Tibial nerve (tissue), 4 donors: ENCODE results near the gene PCDHA9. TPM values are rescaled to one million over a fixed set of nuclear protein-coding genes. Genes with fewer than 3 reads are reported as not detected.

ENCODE experiments used
- DNase-seq, 2 donors: peaks; one replicate each; pipeline ENCODE4 v3.0.0-alpha.2; 2019; ENCODE audit warnings: low spot score in 2 of 2
- H3K27ac ChIP-seq, 4 donors: fragments of 200-600 bp; sonication (generic) in 3 of 4; one replicate each; pipeline ENCODE4 v1.5.1; 2017 to 2019; ENCODE audit warnings: mild to moderate bottlenecking in 1 of 4
- H3K27me3 ChIP-seq, 2 donors: fragments of 200-600 bp; sonication (generic) in 1 of 2; one replicate each; pipeline versions ENCODE4 v1.5.1 to v1.6.0; 2017 to 2019
- H3K36me3 ChIP-seq, 3 donors: fragments of 200-600 bp; sonication (generic); one replicate each; pipeline ENCODE4 v1.5.1; 2018 to 2019
- H3K4me1 ChIP-seq, 4 donors: fragments of 200-600 bp; sonication (generic) in 3 of 4; one replicate each; pipeline ENCODE4 v1.5.1; 2017 to 2019
- H3K4me3 ChIP-seq, 4 donors: fragments of 200-600 bp; sonication (generic) in 3 of 4; one replicate each; pipeline ENCODE4 v1.5.1; 2017 to 2019; ENCODE audit warnings: mild to moderate bottlenecking in 1 of 4, moderate library complexity in 1 of 4
- H3K9me3 ChIP-seq, 4 donors: fragments of 200-600 bp; sonication (generic) in 3 of 4; one replicate each; pipeline ENCODE4 v1.5.1; 2017 to 2019
- CTCF ChIP-seq, 5 experiments: fragments of 200-600 bp in 3 of 5; fragments of 450-650 bp in 2 of 5; sonication (generic) in 3 of 5; IDR thresholded peaks; one replicate each; pipeline ENCODE4 v1.5.1; 2016 to 2019; ENCODE audit warnings: antibody characterized with exemption in 5 of 5, mild to moderate bottlenecking in 3 of 5, moderate library complexity in 2 of 5
- EP300 ChIP-seq, 2 donors: sonication (generic); formaldehyde crosslinking; IDR thresholded peaks; one replicate each; pipeline ENCODE4 v1.6.1; 2017; ENCODE audit warnings: antibody characterized with exemption in 2 of 2, mild to moderate bottlenecking in 1 of 2
- POLR2A ChIP-seq, 2 donors: fragments of 450-650 bp; IDR thresholded peaks; one replicate each; pipeline ENCODE4 v1.6.1; 2017; ENCODE audit warnings: antibody characterized with exemption in 2 of 2, mild to moderate bottlenecking in 2 of 2, moderate library complexity in 2 of 2
- WGBS, 2 donors: methylation state at CpG; one replicate each; pipeline ENCODE4 v1.1.5; 2018; 5-methylcytosine and 5-hydroxymethylcytosine counted together
- total RNA-seq, 4 donors: library from RNA; depleted of rRNA; stranded (reverse); fragments of >200 nt; gene quantifications; one replicate each; pipeline ENCODE4 v1.1.0, GENCODE V29; 2016

Gene PCDHA9
- total RNA-seq, 4 donors from 2014 or later: 0.39 to 1.8 (median 0.64) TPM

- no peaks in the 10 kb centered on the region for H3K27me3 ChIP-seq
Observed at GRCh38 chr5:140877262-140877581, 29.0 kb downstream of the PCDHA9 start.

GRCh38 chr5:140881889-140882590 lies 33.9 kb downstream of the PCDHA9 start, which contains the start of gene PCDHA13:
Gene PCDHA13 (plus strand): TSS chr5:140882124. CDS start chr5:140882269, 145 bp downstream.
- 7 to 12% methylated on average over 26 to 35 of the region's 35 CpGs for WGBS, 2 donors
- TF ChIP-seq CTCF (IDR thresholded peaks at IDR 0.05): peak in 3 of 5 experiments; percentile 24 to 42 (median 33)
- no peak for TF ChIP-seq EP300 (IDR thresholded peaks at IDR 0.05)
- Histone ChIP-seq H3K4me1 (no peaks in the 10 kb centered on the region), H3K36me3 (no peaks in the 10 kb centered on the region), H3K27ac (no peak within 1 kb of the TSS), H3K4me3 (peak within 1 kb of the TSS in 3 of 4 donors; percentile 7 to 35 (median 7)), H3K27me3 (no peaks in the 10 kb centered on the region), H3K9me3 (peaks cover 0 to 54% (median 5%) of the 10 kb centered on the region in 4 donors)
- no peak for DNase-seq

More at GRCh38 chr5:140877262-140877581, 29.0 kb downstream of the PCDHA9 start:
- WGBS, 2 donors: 49 to 54% methylated on average over 3 to 21 of the region's 37 CpGs
- Histone ChIP-seq H3K9me3 (peaks cover 0 to 51% (median 11%) of the 10 kb centered on the region in 4 donors), H3K4me3 (no peak overlapping the region), H3K4me1 (no peaks in the 10 kb centered on the region), H3K36me3 (no peaks in the 10 kb centered on the region), H3K27ac (no peak overlapping the region)
- DNase-seq: no peak
- TF ChIP-seq POLR2A (IDR thresholded peaks at IDR 0.05) (no peak), CTCF (IDR thresholded peaks at IDR 0.05) (no peak), EP300 (IDR thresholded peaks at IDR 0.05) (no peak)

GRCh38 chr5:140882591-140882899 lies 34.4 kb downstream of the PCDHA9 start:
- Histone ChIP-seq H3K4me1 (no peaks in the 10 kb centered on the region), H3K36me3 (no peaks in the 10 kb centered on the region), H3K9me3 (peaks cover 0 to 52% (median 5%) of the 10 kb centered on the region in 4 donors), H3K27me3 (no peaks in the 10 kb centered on the region), H3K4me3 (peak overlapping the region in 2 of 4 donors; percentile 7 to 35), H3K27ac (no peak overlapping the region)
- TF ChIP-seq CTCF (IDR thresholded peaks at IDR 0.05): peak in 1 of 5 experiments; percentile 18
- TF ChIP-seq POLR2A (IDR thresholded peaks at IDR 0.05): no peak
- WGBS, 2 donors: 13 to 20% methylated on average over 12 of the region's 12 CpGs
- DNase-seq: peak in 1 of 2 donors; percentile 32

GRCh38 chr5:140883373-140883772 lies 35.2 kb downstream of the PCDHA9 start:
- H3K27me3 ChIP-seq: no peaks in the 10 kb centered on the region
- no peaks in the 10 kb centered on the region for H3K36me3 ChIP-seq
- no peak for TF ChIP-seq CTCF (IDR thresholded peaks at IDR 0.05)
- TF ChIP-seq EP300 (IDR thresholded peaks at IDR 0.05): no peak
- no peak for TF ChIP-seq POLR2A (IDR thresholded peaks at IDR 0.05)
- H3K4me3 ChIP-seq: no peak overlapping the region
- no peak for DNase-seq
- H3K9me3 ChIP-seq: peaks cover 0 to 50% (median 5%) of the 10 kb centered on the region in 4 donors
- WGBS, 2 donors: 40 to 54% methylated on average over 16 to 39 of the region's 41 CpGs
- H3K27ac ChIP-seq: no peak overlapping the region
- no peaks in the 10 kb centered on the region for H3K4me1 ChIP-seq

GRCh38 chr5:140883927-140884697 lies 35.9 kb downstream of the PCDHA9 start:
- H3K9me3 ChIP-seq: peaks cover 0 to 50% (median 5%) of the 10 kb centered on the region in 4 donors
- no peak for TF ChIP-seq EP300 (IDR thresholded peaks at IDR 0.05)
- TF ChIP-seq POLR2A (IDR thresholded peaks at IDR 0.05): no peak
- TF ChIP-seq CTCF (IDR thresholded peaks at IDR 0.05): no peak
- no peak overlapping the region for H3K4me3 ChIP-seq
- H3K27me3 ChIP-seq: no peaks in the 10 kb centered on the region
- no peaks in the 10 kb centered on the region for H3K4me1 ChIP-seq
- H3K27ac ChIP-seq: no peak overlapping the region
- WGBS, 2 donors: 42 to 49% methylated on average over 54 to 79 of the region's 79 CpGs
- no peaks in the 10 kb centered on the region for H3K36me3 ChIP-seq
- no peak for DNase-seq
